ENCODE measurements around the gene GABPB2.

DNA sequence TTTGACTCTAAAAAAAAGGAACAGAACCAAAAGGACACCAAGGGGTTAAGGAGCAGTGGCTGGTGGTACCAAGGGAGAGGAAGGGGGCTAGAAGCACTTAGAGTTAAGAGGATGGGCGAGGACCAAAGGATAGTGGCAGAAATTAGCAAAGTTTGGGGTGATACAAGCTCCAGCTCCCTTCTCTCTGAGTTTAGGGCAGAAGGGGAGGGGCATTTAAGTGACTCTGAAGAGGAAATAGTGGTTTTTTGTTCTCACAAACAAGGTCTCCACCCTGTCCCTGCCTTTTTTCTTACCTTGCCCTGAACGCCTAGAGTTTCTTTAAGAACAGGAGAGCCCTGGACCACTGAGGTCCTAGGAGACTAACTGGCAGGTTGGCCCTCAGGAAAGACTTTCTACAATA lies 14.4 kb upstream of the GABPB2 start:
- no peak for TF ChIP-seq POLR2AphosphoS5 (IDR thresholded peaks at IDR 0.05)
- TF ChIP-seq, protein P1, sequence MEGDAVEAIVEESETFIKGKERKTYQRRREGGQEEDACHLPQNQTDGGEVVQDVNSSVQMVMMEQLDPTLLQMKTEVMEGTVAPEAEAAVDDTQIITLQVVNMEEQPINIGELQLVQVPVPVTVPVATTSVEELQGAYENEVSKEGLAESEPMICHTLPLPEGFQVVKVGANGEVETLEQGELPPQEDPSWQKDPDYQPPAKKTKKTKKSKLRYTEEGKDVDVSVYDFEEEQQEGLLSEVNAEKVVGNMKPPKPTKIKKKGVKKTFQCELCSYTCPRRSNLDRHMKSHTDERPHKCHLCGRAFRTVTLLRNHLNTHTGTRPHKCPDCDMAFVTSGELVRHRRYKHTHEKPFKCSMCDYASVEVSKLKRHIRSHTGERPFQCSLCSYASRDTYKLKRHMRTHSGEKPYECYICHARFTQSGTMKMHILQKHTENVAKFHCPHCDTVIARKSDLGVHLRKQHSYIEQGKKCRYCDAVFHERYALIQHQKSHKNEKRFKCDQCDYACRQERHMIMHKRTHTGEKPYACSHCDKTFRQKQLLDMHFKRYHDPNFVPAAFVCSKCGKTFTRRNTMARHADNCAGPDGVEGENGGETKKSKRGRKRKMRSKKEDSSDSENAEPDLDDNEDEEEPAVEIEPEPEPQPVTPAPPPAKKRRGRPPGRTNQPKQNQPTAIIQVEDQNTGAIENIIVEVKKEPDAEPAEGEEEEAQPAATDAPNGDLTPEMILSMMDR (IDR thresholded peaks at IDR 0.05): no peak
- TF ChIP-seq EP300 (IDR thresholded peaks at IDR 0.05): no peak
- TF ChIP-seq POLR2A (IDR thresholded peaks at IDR 0.05): no peak

Data from stomach (tissue), 4 donors.